ENCODE measurements around the gene LTO1. TPM values are rescaled to one million over a fixed set of nuclear protein-coding genes. Genes with fewer than 3 reads are reported as not detected.

Gene LTO1
- polyA plus RNA-seq, 1 donor (not counting 4 experiments of a cell fraction or from before 2014, with no cell fraction given) = 24.3 TPM

DNA sequence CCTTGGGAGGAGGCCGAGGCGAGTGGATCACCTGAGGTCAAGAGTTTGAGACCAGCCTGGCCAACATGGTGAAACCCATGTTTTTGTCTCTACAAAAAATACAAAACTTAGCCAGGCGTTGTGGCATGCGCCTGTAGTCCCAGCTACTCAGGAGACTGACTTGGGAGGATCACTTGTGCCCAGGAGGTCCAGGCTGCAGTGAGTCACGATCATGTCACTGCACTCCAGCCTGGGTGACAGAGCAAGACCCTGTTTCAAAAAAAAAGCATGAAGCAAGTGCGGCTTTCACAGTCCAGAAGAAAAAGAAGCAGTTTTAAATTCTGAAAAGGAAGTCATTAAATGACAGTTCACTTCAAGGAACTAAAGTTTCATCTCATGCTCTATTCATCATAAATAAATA is 7.1 kb upstream of the LTO1 start:
- DNase-seq (ENCODE audit: low read depth, low spot score) (no peak), FAIRE-seq (no peak)
- no peaks in the 10 kb centered on the region for H3K27me3 ChIP-seq (ENCODE audit: control insufficient read depth, extremely low read depth, insufficient read depth, low read length)
- no peak overlapping the region for H2AFZ ChIP-seq (ENCODE audit: control insufficient read depth, low read length)
- H3K4me1 ChIP-seq (ENCODE audit: control insufficient read depth, extremely low read depth, insufficient read depth, low read length) = peaks cover 2% of the 10 kb centered on the region
- TF ChIP-seq CTCF (optimal IDR thresholded peaks at IDR 0.05 in 1 of 3, IDR thresholded peaks at IDR 0.05 in 1 of 3, conservative IDR thresholded peaks at IDR 0.05 in 1 of 3; ENCODE audit: extremely low read depth in 1 of 3, insufficient read depth in 2 of 3, low read length in 3 of 3) (no peak), EZH2 (IDR thresholded peaks at IDR 0.05; ENCODE audit: low read length) (no peak)
- H3K9me1 ChIP-seq (ENCODE audit: control insufficient read depth, extremely low read depth, insufficient read depth, low read length) = no peaks in the 10 kb centered on the region
- H3K9me3 ChIP-seq (ENCODE audit: control insufficient read depth, low read depth, low read length) = no peaks in the 10 kb centered on the region
- H4K20me1 ChIP-seq (ENCODE audit: control insufficient read depth, extremely low read depth, insufficient read depth, low read length) = no peaks in the 10 kb centered on the region
- H3K27ac ChIP-seq (ENCODE audit: control insufficient read depth, insufficient read depth, low read length) = no peak overlapping the region
- H3K4me3 ChIP-seq (ENCODE audit: control insufficient read depth in 2 of 3, extremely low read depth in 1 of 3, insufficient read depth in 2 of 3, low read depth in 1 of 3, low read length in 3 of 3) = no peak overlapping the region
- no peaks in the 10 kb centered on the region for H3K36me3 ChIP-seq (ENCODE audit: control insufficient read depth in 2 of 2, extremely low read depth in 1 of 2, insufficient read depth in 2 of 2, low read length in 2 of 2)
- dilution Hi-C loops (cut with MboI; ENCODE audit: extremely low pct_ligation_motif_present, low sequenced_read_pairs) = no loop called here
- H3K79me2 ChIP-seq (ENCODE audit: control insufficient read depth, insufficient read depth, low read length) = no peaks in the 10 kb centered on the region
- H3K9ac ChIP-seq (ENCODE audit: control insufficient read depth, extremely low read depth, insufficient read depth, low read length) = no peak overlapping the region
- H3K4me2 ChIP-seq (ENCODE audit: control insufficient read depth, extremely low read depth, insufficient read depth, low read depth, low read length) = no peak overlapping the region

DNA sequence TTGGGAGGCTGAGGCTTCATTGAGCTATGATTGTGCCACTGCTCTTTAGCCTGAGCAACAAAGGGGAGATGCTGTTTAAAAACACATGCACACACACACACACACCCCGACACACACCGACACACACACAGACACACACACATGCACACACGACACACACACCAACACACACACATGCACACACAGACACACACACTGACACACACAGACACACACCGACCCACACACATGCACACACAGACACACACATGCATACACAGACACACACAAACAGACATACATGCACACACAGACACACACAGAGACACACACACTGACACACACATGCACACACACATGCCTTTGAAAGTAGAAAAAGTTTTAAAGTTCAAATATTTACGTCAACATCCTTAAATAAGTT is 5.5 kb upstream of the LTO1 start:
- H3K79me2 ChIP-seq (ENCODE audit: control insufficient read depth, insufficient read depth, low read length) = no peaks in the 10 kb centered on the region
- no peak overlapping the region for H3K4me2 ChIP-seq (ENCODE audit: control insufficient read depth, extremely low read depth, insufficient read depth, low read depth, low read length)
- TF ChIP-seq EZH2 (IDR thresholded peaks at IDR 0.05; ENCODE audit: low read length) = no peak
- TF ChIP-seq CTCF (optimal IDR thresholded peaks at IDR 0.05 in 1 of 3, IDR thresholded peaks at IDR 0.05 in 1 of 3, conservative IDR thresholded peaks at IDR 0.05 in 1 of 3; ENCODE audit: extremely low read depth in 1 of 3, insufficient read depth in 2 of 3, low read length in 3 of 3) = no peak
- peaks cover 2% of the 10 kb centered on the region for H3K4me1 ChIP-seq (ENCODE audit: control insufficient read depth, extremely low read depth, insufficient read depth, low read length)
- H3K9ac ChIP-seq (ENCODE audit: control insufficient read depth, extremely low read depth, insufficient read depth, low read length) = no peak overlapping the region
- H3K4me3 ChIP-seq (ENCODE audit: control insufficient read depth in 2 of 3, extremely low read depth in 1 of 3, insufficient read depth in 2 of 3, low read depth in 1 of 3, low read length in 3 of 3) = no peak overlapping the region
- H3K27ac ChIP-seq (ENCODE audit: control insufficient read depth, insufficient read depth, low read length) = no peak overlapping the region
- dilution Hi-C loops (cut with MboI; ENCODE audit: extremely low pct_ligation_motif_present, low sequenced_read_pairs) = no loop called here
- FAIRE-seq (no peak), DNase-seq (ENCODE audit: low read depth, low spot score) (no peak)
- H3K9me3 ChIP-seq (ENCODE audit: control insufficient read depth, low read depth, low read length) = no peaks in the 10 kb centered on the region
- no peaks in the 10 kb centered on the region for H3K9me1 ChIP-seq (ENCODE audit: control insufficient read depth, extremely low read depth, insufficient read depth, low read length)
- H4K20me1 ChIP-seq (ENCODE audit: control insufficient read depth, extremely low read depth, insufficient read depth, low read length) = no peaks in the 10 kb centered on the region
- no peaks in the 10 kb centered on the region for H3K27me3 ChIP-seq (ENCODE audit: control insufficient read depth, extremely low read depth, insufficient read depth, low read length)
- H3K36me3 ChIP-seq (ENCODE audit: control insufficient read depth in 2 of 2, extremely low read depth in 1 of 2, insufficient read depth in 2 of 2, low read length in 2 of 2) = no peaks in the 10 kb centered on the region
- H2AFZ ChIP-seq (ENCODE audit: control insufficient read depth, low read length) = no peak overlapping the region

All from keratinocyte (primary cell).